SK-N-SH (cell line): ENCODE measurements around the gene RAB6A. TPM values are rescaled to one million over a fixed set of nuclear protein-coding genes. Genes with fewer than 3 reads are reported as not detected.
"Not testable (repeated sequence)": the region's sequence is repeated elsewhere in the genome, so short reads cannot be mapped to it uniquely, and the experiment has no call there.

Experiments
- CTCF ChIA-PET: fragments of 300-600, 350-600 bp; formaldehyde crosslinking; extraction: SDS; loops from one replicate; lab custom pipeline; 2021; lab: Yijun Ruan, JAX
- POLR2A ChIA-PET: fragments of 350-600 bp; sonication (Branson Sonifier 250); formaldehyde crosslinking; extraction: SDS; loops from one replicate; lab custom pipeline; 2020; ENCODE audit warnings: antibody characterized with exemption, inconsistent platforms; lab: Yijun Ruan, JAX
- DNase-seq: peaks from one replicate; pipeline ENCODE4 v3.0.0; 2012
- H2AFZ ChIP-seq: fragments of 200-600 bp; sonication (generic); 2 replicates; pipeline ENCODE4 v1.8.1; 2016; ENCODE audit warnings: antibody characterized with exemption, mild to moderate bottlenecking, low read depth
- H3F3A ChIP-seq: fragments of 200-600 bp; sonication (generic); replicated peaks from 2 replicates; pipeline ENCODE3; 2016; ENCODE audit warnings: antibody characterized with exemption, mild to moderate bottlenecking; ENCODE audit not compliant: insufficient read depth
- H3K27ac ChIP-seq, 2 experiments: fragments of 200-500 bp in 1 of 2; fragments of 200-600 bp in 1 of 2; sonication (Bioruptor generic) in 1 of 2; sonication (generic), shearing (Covaris generic) in 1 of 2; 2 replicates each; pipeline versions ENCODE4 v1.5.1 to v1.6.1; 2014 to 2016; ENCODE audit warnings: low read depth in 2 of 2, inconsistent platforms in 1 of 2, low read length in 1 of 2, mild to moderate bottlenecking in 1 of 2, mixed read lengths in 1 of 2
- H3K27me3 ChIP-seq: fragments of 200-600 bp; sonication (generic), shearing (Covaris generic); 2 replicates; pipeline ENCODE4 v1.6.1; 2016; ENCODE audit warnings: mixed run types; ENCODE audit not compliant: insufficient read depth
- H3K36me3 ChIP-seq, 2 experiments: fragments of 200-500 bp in 1 of 2; fragments of 200-600 bp in 1 of 2; sonication (Bioruptor generic) in 1 of 2; sonication (generic) in 1 of 2; replicated peaks in 1 of 2; 2 replicates each; pipeline versions ENCODE3 to v1.5.1; 2014 to 2016; ENCODE audit warnings: low read length in 1 of 2, mild to moderate bottlenecking in 1 of 2; ENCODE audit not compliant: insufficient read depth in 2 of 2, control insufficient read depth in 1 of 2
- H3K4me1 ChIP-seq, 2 experiments: fragments of 200-500 bp in 1 of 2; fragments of 200-600 bp in 1 of 2; sonication (Bioruptor generic) in 1 of 2; sonication (generic), shearing (Covaris generic) in 1 of 2; 2 replicates each; pipeline versions ENCODE4 v1.5.1 to v1.6.1; 2014 to 2016; ENCODE audit warnings: low read depth in 1 of 2, low read length in 1 of 2, mixed run types in 1 of 2; ENCODE audit not compliant: insufficient read depth in 2 of 2, control insufficient read depth in 1 of 2
- H3K4me2 ChIP-seq: fragments of 200-600 bp; sonication (generic), shearing (Covaris generic); 2 replicates; pipeline ENCODE4 v1.6.1; 2017; ENCODE audit warnings: mixed run types
- H3K4me3 ChIP-seq, 2 experiments: fragments of 200-500 bp in 1 of 2; fragments of 200-600 bp in 1 of 2; sonication (Bioruptor generic) in 1 of 2; sonication (generic), shearing (Covaris generic) in 1 of 2; 2 replicates each; pipeline versions ENCODE4 v1.5.1 to v1.8.1; 2014 to 2016; ENCODE audit warnings: low read depth in 2 of 2, inconsistent platforms in 1 of 2, low read length in 1 of 2, mild to moderate bottlenecking in 1 of 2, mixed read lengths in 1 of 2, moderate library complexity in 1 of 2
- H3K79me2 ChIP-seq: fragments of 200-600 bp; sonication (generic); 2 replicates; pipeline ENCODE4 v1.8.1; 2017; ENCODE audit warnings: mild to moderate bottlenecking; ENCODE audit not compliant: insufficient read depth
- H3K9ac ChIP-seq: fragments of 200-600 bp; sonication (generic); 2 replicates; pipeline ENCODE4 v1.6.1; 2017; ENCODE audit warnings: mixed run types
- H3K9me2 ChIP-seq: fragments of 200-600 bp; sonication (generic); 2 replicates; pipeline ENCODE4 v1.6.1; 2017; ENCODE audit warnings: mixed run types
- H3K9me3 ChIP-seq: fragments of 200-600 bp; sonication (generic); 2 replicates; pipeline ENCODE4 v1.6.1; 2017; ENCODE audit warnings: mixed run types, mild to moderate bottlenecking, moderate library complexity
- H4K20me1 ChIP-seq: fragments of 200-600 bp; sonication (generic); 2 replicates; pipeline ENCODE4 v1.6.1; 2017; ENCODE audit warnings: mild to moderate bottlenecking, mixed run types; ENCODE audit not compliant: insufficient read depth
- EZH2phosphoT487 ChIP-seq: fragments of 200-600 bp; sonication (generic); IDR thresholded peaks from 2 replicates; pipeline ENCODE4 v1.6.1; 2017; ENCODE audit warnings: low read depth, mixed run types, mild to moderate bottlenecking, antibody characterized with exemption, moderate library complexity, borderline replicate concordance
- FOXM1 ChIP-seq: IDR thresholded peaks from 2 replicates; pipeline ENCODE4 v1.4.0; 2012; ENCODE audit warnings: low read depth, mild to moderate bottlenecking
- GABPA ChIP-seq: IDR thresholded peaks from 2 replicates; pipeline ENCODE4 v1.4.0; 2012; ENCODE audit warnings: low read depth, mild to moderate bottlenecking
- NRF1 ChIP-seq: IDR thresholded peaks from 2 replicates; pipeline ENCODE4 v1.6.1; 2012; ENCODE audit warnings: low read depth, mild to moderate bottlenecking, low read length
- RCOR1 ChIP-seq: fragments of 150-350 bp; IDR thresholded peaks from 2 replicates; pipeline ENCODE4 v1.6.1; 2017; ENCODE audit warnings: antibody characterized with exemption, low read length
- REST ChIP-seq: IDR thresholded peaks from 2 replicates; pipeline ENCODE4 v1.6.1; 2012; ENCODE audit warnings: mild to moderate bottlenecking, low read depth, low read length, moderate library complexity
- RFX5 ChIP-seq: IDR thresholded peaks from 2 replicates; pipeline ENCODE4 v1.6.1; 2012; ENCODE audit warnings: mild to moderate bottlenecking, improper control_type of control experiment, low read length
- TAF1 ChIP-seq: IDR thresholded peaks from 2 replicates; pipeline ENCODE4 v1.6.1; 2012; ENCODE audit warnings: low read depth, mild to moderate bottlenecking, low read length, moderate library complexity, borderline replicate concordance
- TCF12 ChIP-seq: IDR thresholded peaks from 2 replicates; pipeline ENCODE4 v1.4.0; 2012
- WGBS: methylation state at CpG from one replicate; pipeline ENCODE4 v1.1.6; 2017; ENCODE audit warnings: low lambda C conversion rate; 5-methylcytosine and 5-hydroxymethylcytosine counted together
- polyA plus RNA-seq, 3 experiments: library from polyadenylated mRNA; depleted of rRNA; stranded (reverse); fragments of >200 nt; gene quantifications; 2 replicates each; pipeline ENCODE4 v1.2.3, GENCODE V29; 2012

Gene RAB6A
- polyA plus RNA-seq, 1 of the 3 experiments (the other 2 are of a cell fraction), result 39.1 TPM

- no peak for DNase-seq
- H4K20me1 ChIP-seq, result peaks cover 87% of the 10 kb centered on the region
Measured at GRCh38 chr11:73734993-73735392, 25.9 kb downstream of the RAB6A start.

GRCh38 chr11:73734011-73734410 is 26.9 kb downstream of the RAB6A start:
- H3K9me3 ChIP-seq, H3K9me2 ChIP-seq, DNase-seq, H3K27ac ChIP-seq, POLR2A ChIA-PET, H3K4me2 ChIP-seq, H3K4me3 ChIP-seq, H3K9ac ChIP-seq, H2AFZ ChIP-seq, H3K27me3 ChIP-seq, CTCF ChIA-PET, H3K4me1 ChIP-seq: not testable (repeated sequence)
- Histone ChIP-seq H3F3A (peaks cover 12% of the 10 kb centered on the region), H3K79me2 (peaks cover 99% of the 10 kb centered on the region), H4K20me1 (peaks cover 89% of the 10 kb centered on the region), H3K36me3 (peaks cover 3 to 32% of the 10 kb centered on the region in 2 experiments)
- WGBS, result 83% methylated on average over 5 of the region's 8 CpGs

More at GRCh38 chr11:73734993-73735392, 25.9 kb downstream of the RAB6A start:
- H3K36me3 ChIP-seq, result peaks cover 2 to 31% of the 10 kb centered on the region in 2 experiments
- H3K9me3 ChIP-seq, result no peaks in the 10 kb centered on the region
- no peak overlapping the region for H2AFZ ChIP-seq
- peaks cover 0 to 3% of the 10 kb centered on the region in 2 experiments; a peak in 1 of 4 replicates for H3K4me1 ChIP-seq
- peaks cover 98% of the 10 kb centered on the region for H3K79me2 ChIP-seq
- TF ChIP-seq RCOR1, result no peak
- no peak for TF ChIP-seq GABPA
- TF ChIP-seq REST, result no peak
- no peak for TF ChIP-seq RFX5
- TF ChIP-seq NRF1, result no peak
- no peak for TF ChIP-seq EZH2phosphoT487
- no peak for TF ChIP-seq FOXM1
- TF ChIP-seq TAF1, result no peak
- H3F3A ChIP-seq, result peaks cover 8% of the 10 kb centered on the region
- ChIA-PET POLR2A (no interaction called here), CTCF (no interaction called here)
- H3K27me3 ChIP-seq, result no peaks in the 10 kb centered on the region
- H3K27ac ChIP-seq, result peak overlapping the region in 1 of 2 experiments; percentile 11; a peak in 1 of 4 replicates
- H3K4me2 ChIP-seq, result no peak overlapping the region
- H3K9ac ChIP-seq, result no peak overlapping the region
- no peak overlapping the region for H3K4me3 ChIP-seq
- no peaks in the 10 kb centered on the region for H3K9me2 ChIP-seq

- 98% methylated on average over 7 of the region's 7 CpGs for WGBS
- peaks cover 6 to 32% of the 10 kb centered on the region in 2 experiments for H3K36me3 ChIP-seq
- H3K4me1 ChIP-seq, POLR2A ChIA-PET, H3K9ac ChIP-seq, DNase-seq, H3K9me2 ChIP-seq, CTCF ChIA-PET, H3K4me3 ChIP-seq, H2AFZ ChIP-seq, H3K27me3 ChIP-seq, H3K4me2 ChIP-seq, H3K9me3 ChIP-seq, H3K27ac ChIP-seq: not testable (repeated sequence)
- H3K79me2 ChIP-seq, result peaks cover 91% of the 10 kb centered on the region
- H3F3A ChIP-seq, result peaks cover 16% of the 10 kb centered on the region
- H4K20me1 ChIP-seq, result peaks cover 83% of the 10 kb centered on the region
- 0 out of 2 replicates have a peak, but pooled peaks have one; percentile 5 for TF ChIP-seq TCF12
Measured at GRCh38 chr11:73732936-73733335, 27.9 kb downstream of the RAB6A start.
